IPS-20b (cell line): Measurements from ENCODE around the gene DDX10.

ENCODE experiments used
- H3K27ac ChIP-seq: one replicate; pipeline ENCODE4 v1.5.1; 2013; ENCODE audit warnings: low read length
- H3K27me3 ChIP-seq: 2 replicates; pipeline ENCODE4 v1.6.1; 2013; ENCODE audit warnings: mild to moderate bottlenecking, low read length, inconsistent platforms; ENCODE audit not compliant: insufficient read depth
- H3K36me3 ChIP-seq: 2 replicates; pipeline ENCODE4 v1.6.1; 2013; ENCODE audit warnings: low read depth, mild to moderate bottlenecking, inconsistent platforms, low read length, moderate library complexity; ENCODE audit not compliant: insufficient read depth
- H3K4me1 ChIP-seq: 2 replicates; pipeline ENCODE4 v1.6.1; 2013; ENCODE audit warnings: mild to moderate bottlenecking, control low read depth, inconsistent platforms, low read length, moderate library complexity; ENCODE audit not compliant: insufficient read depth
- H3K4me3 ChIP-seq: 2 replicates; pipeline ENCODE4 v1.5.1; 2013; ENCODE audit warnings: mild to moderate bottlenecking, low read length, inconsistent platforms
- H3K9ac ChIP-seq: 2 replicates; pipeline ENCODE4 v1.6.1; 2013; ENCODE audit warnings: low read depth, mild to moderate bottlenecking, inconsistent platforms, low read length, moderate library complexity
- H3K9me3 ChIP-seq: 2 replicates; pipeline ENCODE4 v1.6.1; 2013; ENCODE audit warnings: mild to moderate bottlenecking, low read depth, low read length, inconsistent platforms; ENCODE audit not compliant: insufficient read depth

The DDX10 gene

DNA sequence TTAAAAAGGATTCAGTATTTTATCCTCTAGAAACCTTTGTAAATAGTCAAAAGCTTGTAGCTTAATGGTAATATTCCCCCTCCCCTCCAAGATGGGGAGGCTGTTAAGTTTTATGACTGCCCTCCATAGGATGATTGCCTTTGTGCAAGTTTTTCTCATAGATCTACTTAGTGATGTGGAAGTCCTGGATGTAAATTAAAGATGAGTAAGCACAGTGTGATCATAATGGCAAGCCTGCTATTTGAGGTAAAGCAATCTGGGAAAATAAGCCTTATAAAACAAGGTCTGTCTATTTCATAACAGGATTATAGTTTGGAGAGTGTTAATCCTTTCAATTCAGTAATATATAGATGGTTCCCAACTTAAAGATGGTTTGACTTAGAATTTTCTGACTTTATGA lies 216.3 kb downstream of the DDX10 start:
- no peak overlapping the region for H3K4me3 ChIP-seq
- H3K27me3 ChIP-seq, result no peaks in the 10 kb centered on the region
- no peaks in the 10 kb centered on the region for H3K9me3 ChIP-seq
- peaks cover 12% of the 10 kb centered on the region for H3K4me1 ChIP-seq
- no peak overlapping the region for H3K9ac ChIP-seq
- H3K27ac ChIP-seq, result no peak overlapping the region
- H3K36me3 ChIP-seq, result no peaks in the 10 kb centered on the region

DNA sequence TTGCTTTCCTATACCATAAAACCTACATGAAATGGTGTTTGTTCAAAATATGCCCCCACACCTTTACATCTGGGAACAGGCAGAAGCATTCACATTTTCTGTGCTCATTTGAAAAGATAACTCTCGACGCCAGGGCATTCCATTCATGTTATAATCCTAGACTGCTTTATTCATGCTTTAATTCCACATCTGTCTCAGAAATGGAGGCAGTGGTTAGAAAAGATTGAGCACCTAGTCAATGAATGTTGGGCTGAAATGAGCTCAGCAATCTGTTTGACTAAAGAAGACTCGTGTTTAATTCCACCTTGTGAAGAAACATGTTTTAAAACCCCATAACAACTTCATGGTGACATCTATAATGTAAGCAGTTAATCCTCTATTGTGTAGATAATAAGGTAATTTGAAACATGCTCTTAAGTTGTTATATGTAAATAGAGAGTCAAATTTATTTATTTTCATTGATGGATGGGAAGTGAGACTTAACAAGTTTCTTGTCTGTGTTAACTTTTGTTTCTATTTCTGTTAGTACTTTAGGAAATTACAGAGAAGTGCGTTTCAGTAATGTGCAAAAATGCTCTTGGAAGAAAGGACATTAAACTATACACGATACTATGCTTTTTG lies 217.5 kb downstream of the DDX10 start:
- Histone ChIP-seq H3K4me1 (peaks cover 19% of the 10 kb centered on the region), H3K36me3 (no peaks in the 10 kb centered on the region), H3K27ac (no peak overlapping the region), H3K9me3 (no peaks in the 10 kb centered on the region), H3K27me3 (no peaks in the 10 kb centered on the region), H3K9ac (no peak overlapping the region), H3K4me3 (no peak overlapping the region)

DNA sequence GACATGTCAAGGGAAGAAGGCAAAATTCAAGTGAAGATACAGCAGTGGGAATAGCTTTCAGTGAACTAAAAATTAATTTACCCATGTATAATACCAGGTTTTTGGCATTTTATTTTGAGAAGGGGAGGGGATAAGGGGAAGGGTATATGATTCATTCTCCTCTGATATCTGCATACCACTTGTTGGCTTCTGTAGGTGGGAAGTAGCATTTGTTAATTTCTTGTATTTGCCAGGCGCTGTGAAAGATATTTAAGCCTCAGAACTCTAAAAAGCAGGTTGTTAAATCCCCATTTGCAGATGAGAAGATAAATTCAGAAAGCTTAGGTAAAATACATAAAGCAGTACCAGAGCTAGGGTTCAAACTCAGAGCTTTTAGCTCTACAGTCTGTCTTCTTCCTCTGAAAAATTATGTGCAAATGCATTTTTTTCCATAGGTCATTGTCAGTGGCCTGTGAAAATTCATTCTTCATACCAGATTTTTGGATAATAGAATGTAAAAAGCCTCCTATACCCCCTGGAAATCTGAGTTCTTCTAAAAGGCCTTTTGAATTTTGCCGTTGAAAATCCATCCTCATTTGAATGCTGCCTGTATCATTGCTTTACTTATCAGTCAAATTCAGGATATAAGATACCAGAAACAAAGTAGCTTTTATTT lies 221.3 kb downstream of the DDX10 start:
- Histone ChIP-seq H3K4me1 (peaks cover 31% of the 10 kb centered on the region), H3K36me3 (no peaks in the 10 kb centered on the region), H3K27ac (no peak overlapping the region), H3K9ac (no peak overlapping the region), H3K4me3 (no peak overlapping the region), H3K9me3 (no peaks in the 10 kb centered on the region), H3K27me3 (no peaks in the 10 kb centered on the region)

DNA sequence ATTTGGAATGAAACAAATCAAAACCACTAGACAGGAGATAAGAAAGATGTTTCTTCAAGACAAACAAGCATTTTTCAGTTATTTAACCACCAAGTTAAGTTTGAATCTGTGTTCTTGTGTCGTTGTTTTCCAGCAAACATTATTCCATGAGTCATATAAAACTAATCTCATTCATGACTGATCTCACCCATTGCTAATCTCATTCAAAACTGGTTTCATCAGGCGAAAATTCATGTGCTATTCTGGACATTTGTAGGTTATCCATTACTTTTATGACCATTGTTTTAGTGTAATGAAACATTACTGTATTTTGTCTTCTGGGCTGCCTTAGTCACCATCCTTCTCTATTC lies 221.8 kb downstream of the DDX10 start:
- Histone ChIP-seq H3K9ac (no peak overlapping the region), H3K27ac (no peak overlapping the region)

DNA sequence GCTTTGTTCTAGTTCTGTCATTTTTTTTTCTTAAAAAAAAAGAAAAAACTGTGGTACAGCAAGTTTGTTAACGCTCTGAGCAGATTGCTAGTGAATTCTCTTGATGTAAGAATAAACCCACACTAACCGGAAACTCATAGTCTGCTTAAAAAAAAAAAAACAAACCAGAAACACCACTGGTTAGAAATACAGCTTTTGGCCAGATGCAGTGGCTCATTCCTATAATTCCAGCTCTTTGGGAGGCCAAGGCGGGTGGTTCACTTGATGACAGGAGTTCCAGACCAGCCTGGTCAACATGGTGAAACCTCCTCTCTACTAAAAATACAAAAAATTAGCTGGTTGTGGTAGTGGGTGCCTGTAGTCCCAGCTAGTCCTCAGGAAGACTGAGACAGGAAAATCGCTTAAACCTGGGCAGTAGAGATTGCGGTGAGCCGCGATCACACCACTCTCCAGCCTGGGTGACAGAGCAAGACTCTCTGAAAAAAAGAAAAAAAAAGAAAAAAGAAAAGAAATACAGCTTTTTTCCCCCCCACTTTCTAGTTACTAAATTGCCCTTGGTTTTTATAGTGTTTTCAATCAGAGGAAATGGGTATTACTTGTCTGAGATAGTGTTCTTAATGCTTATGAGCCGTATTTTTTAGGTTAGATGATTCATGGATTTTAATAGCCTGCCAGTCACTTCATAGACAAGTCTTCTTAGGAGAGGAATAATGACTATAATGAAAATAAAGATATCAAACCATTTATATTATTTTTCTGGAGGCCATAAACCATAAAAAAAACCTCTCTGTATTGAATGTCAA lies 222.8 kb downstream of the DDX10 start:
- Histone ChIP-seq H3K27ac (no peak overlapping the region), H3K4me3 (no peak overlapping the region), H3K36me3 (no peaks in the 10 kb centered on the region), H3K4me1 (peaks cover 34% of the 10 kb centered on the region), H3K9ac (no peak overlapping the region), H3K9me3 (no peaks in the 10 kb centered on the region), H3K27me3 (no peaks in the 10 kb centered on the region)

More for the DNA sequence above, 221.8 kb downstream of the DDX10 start:
- Histone ChIP-seq H3K4me3 (no peak overlapping the region), H3K36me3 (no peaks in the 10 kb centered on the region), H3K9me3 (no peaks in the 10 kb centered on the region), H3K27me3 (no peaks in the 10 kb centered on the region), H3K4me1 (peaks cover 31% of the 10 kb centered on the region)

DNA sequence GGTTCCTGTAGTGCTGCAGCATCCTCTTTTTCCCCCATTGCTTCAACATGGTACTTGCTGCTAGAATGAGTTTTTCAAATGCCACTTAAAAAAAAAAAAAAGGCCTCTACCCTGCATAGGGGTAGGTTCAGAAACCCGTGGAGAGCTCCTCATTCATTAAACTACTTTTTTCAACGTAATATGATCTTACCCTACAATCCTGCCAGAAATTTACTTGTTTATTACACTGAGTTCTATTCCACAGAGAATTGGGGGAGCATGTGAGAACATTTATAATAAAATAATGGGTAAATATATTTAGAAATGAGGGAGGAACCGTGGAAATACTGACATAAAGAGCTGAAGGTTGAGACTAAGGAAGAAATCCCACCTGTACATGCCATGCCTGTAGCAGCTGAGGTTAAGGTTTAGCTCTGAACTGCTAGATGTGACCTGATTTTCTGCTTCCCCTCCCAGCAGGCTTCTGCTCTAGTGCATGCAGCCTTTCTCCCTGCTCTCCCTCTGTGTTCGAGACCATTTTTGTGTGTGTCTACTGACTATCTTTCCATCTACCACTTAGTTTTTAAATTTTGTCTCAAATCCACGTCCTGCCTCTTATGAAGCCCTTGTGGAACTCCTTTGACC lies 225.7 kb downstream of the DDX10 start:
- Histone ChIP-seq H3K27me3 (no peaks in the 10 kb centered on the region), H3K9me3 (no peaks in the 10 kb centered on the region), H3K9ac (no peak overlapping the region), H3K4me3 (no peak overlapping the region), H3K4me1 (peaks cover 41% of the 10 kb centered on the region), H3K36me3 (no peaks in the 10 kb centered on the region), H3K27ac (no peak overlapping the region)

DNA sequence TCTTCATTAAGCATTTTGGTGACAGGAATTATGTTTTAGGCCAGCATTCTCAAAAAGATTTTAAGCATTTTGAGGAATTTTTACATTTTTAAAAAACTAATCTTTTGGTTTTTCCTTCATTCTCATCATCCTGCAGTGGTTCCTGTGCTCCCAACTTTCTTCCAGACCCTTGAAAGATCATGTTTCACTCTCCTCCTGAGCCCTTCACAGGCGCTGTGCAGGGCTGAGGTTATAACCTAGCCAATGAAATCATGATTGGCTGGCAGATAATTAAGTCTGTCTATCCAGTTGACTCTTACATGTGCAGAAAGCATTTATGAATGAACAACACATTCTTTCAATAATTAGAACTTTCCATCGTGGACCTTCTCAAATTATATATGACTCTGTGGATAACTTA lies 226.3 kb downstream of the DDX10 start:
- H3K36me3 ChIP-seq, result no peaks in the 10 kb centered on the region
- no peaks in the 10 kb centered on the region for H3K9me3 ChIP-seq
- H3K27me3 ChIP-seq, result no peaks in the 10 kb centered on the region
- H3K27ac ChIP-seq, result no peak overlapping the region
- no peak overlapping the region for H3K4me3 ChIP-seq
- H3K9ac ChIP-seq, result no peak overlapping the region
- H3K4me1 ChIP-seq, result peaks cover 40% of the 10 kb centered on the region

DNA sequence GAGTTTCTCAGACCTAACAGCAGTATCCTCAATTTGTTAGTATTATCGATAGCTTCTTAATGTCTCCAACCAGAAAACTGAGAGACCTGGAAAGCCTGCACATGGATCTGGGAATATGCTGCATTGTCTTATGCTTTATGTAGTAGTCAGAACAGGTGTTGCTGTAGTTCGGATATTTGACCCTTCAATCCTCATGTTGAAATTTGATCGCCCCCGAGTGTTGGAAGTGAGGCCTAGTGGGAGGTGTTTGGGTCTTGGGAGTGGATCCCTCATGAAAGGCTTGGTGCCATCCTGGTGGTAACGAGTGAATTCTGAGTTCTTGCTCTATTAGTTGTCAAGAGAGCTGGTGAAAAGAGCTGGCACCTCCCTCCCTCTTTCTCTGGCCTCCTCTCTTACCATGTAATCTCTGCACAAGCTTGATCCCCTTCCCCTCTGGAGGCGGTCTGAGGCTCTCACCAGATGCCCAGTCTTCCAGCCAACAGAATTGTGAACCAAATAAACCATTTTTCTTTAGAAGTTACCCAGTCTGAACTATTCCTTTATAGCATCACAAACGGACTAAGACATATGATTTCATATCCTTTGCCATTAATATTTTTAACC lies 227.1 kb downstream of the DDX10 start:
- H3K9ac ChIP-seq, result no peak overlapping the region
- H3K9me3 ChIP-seq, result no peaks in the 10 kb centered on the region
- H3K36me3 ChIP-seq, result no peaks in the 10 kb centered on the region
- no peak overlapping the region for H3K4me3 ChIP-seq
- peaks cover 35% of the 10 kb centered on the region for H3K4me1 ChIP-seq
- H3K27ac ChIP-seq, result no peak overlapping the region
- no peaks in the 10 kb centered on the region for H3K27me3 ChIP-seq

DNA sequence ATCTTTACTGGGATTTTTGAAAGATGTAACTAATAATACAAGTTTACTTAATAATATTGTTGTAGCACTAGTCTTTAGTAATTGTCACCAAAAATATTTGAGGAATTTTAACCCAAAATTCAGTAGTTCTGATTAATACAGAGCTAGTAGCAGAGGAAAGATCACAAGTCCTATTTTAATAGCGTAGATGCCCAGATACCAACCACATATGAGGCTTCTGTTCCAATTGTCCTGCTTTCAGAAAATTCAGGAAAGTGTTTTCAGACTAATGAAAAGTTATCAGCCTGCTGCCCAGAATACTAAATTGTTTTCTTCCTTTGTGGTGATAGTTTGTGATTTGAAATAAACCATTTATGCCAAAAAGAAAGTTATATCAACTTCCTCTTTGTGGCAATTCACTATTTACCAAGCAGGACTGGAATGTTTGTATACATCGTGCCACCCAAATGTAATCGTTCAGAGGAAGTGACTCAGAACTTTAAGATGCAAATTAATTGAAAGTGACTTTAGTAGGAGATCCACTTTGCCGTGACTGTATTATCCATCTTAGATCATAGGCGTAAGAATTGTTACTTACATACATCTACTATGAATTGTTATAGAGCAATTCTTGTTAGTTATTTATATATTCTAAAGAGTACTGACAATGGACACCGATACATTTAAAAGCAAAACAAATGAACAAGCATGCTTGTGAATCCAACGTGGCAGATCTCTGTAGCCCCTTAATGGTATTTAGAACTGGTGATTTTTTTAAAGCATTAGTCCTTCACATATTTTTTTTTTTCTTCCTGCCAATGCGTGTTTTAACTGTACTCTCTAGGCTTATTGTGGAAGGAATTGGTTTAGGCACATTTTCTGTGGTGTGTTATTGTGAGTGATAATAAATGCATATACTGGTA lies 231.0 kb downstream of the DDX10 start:
- H3K4me1 ChIP-seq, result peaks cover 28% of the 10 kb centered on the region
- H3K9me3 ChIP-seq, result no peaks in the 10 kb centered on the region
- H3K36me3 ChIP-seq, result no peaks in the 10 kb centered on the region
- H3K27me3 ChIP-seq, result no peaks in the 10 kb centered on the region
- H3K27ac ChIP-seq, result no peak overlapping the region
- H3K4me3 ChIP-seq, result no peak overlapping the region
- no peak overlapping the region for H3K9ac ChIP-seq

DNA sequence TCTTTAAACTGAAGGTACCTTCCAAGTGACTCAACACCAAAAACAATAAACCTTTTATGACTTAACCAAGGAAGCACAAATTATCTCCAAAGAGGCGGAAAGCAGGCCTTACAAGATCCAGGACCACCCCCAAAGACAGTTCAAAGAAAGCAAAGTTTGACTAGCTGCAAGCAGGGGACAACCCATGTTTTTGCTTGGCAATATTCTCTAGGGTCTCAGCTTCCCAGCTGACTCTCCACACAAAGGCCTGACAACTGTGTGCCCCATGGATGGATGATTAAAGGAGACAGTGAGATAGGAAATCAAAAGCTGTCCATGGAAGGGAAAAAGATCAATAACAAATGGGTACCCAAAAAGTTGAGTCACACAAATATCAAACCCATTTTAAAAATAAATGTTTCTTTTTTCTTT lies 232.2 kb downstream of the DDX10 start:
- peaks cover 23% of the 10 kb centered on the region for H3K4me1 ChIP-seq
- no peak overlapping the region for H3K27ac ChIP-seq

DNA sequence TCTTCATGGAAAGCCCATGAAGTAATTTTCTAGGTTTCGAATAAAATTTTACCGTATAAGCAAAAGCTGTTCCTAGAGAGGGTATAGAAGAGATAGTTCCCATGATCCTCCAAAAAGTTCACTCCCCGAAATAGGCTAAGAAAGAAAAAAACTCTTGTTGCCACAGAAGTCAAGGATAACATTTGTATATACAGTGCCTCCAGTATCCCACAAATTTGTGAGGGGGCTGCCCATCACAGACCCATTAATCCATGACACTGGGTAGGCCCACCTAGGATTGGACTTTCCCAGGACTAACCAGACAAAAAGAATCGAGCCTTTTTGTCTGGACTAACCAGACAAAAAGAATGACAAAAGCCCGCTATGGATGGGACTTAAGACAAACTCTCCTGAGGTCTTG lies 233.0 kb downstream of the DDX10 start:
- Histone ChIP-seq H3K4me1 (peaks cover 23% of the 10 kb centered on the region), H3K4me3 (no peak overlapping the region), H3K9me3 (no peaks in the 10 kb centered on the region), H3K27ac (no peak overlapping the region), H3K27me3 (no peaks in the 10 kb centered on the region), H3K36me3 (no peaks in the 10 kb centered on the region), H3K9ac (no peak overlapping the region)

More for the DNA sequence above, 232.2 kb downstream of the DDX10 start:
- H3K4me3 ChIP-seq, result no peak overlapping the region
- H3K9ac ChIP-seq, result no peak overlapping the region
- H3K27me3 ChIP-seq, result no peaks in the 10 kb centered on the region
- H3K9me3 ChIP-seq, result no peaks in the 10 kb centered on the region
- H3K36me3 ChIP-seq, result no peaks in the 10 kb centered on the region
